ENCODE measurements around the gene HDGFL1. TPM values are rescaled to one million over a fixed set of nuclear protein-coding genes. Genes with fewer than 3 reads are reported as not detected.

The HDGFL1 gene
- total RNA-seq, 2 donors from 2014 or later, result not detected

- Histone ChIP-seq H3K4me1 (peaks cover 0 to 23% of the 10 kb centered on the region in 2 donors), H3K4me3 (no peak overlapping the region), H3K9me3 (no peaks in the 10 kb centered on the region), H3K27ac (no peak overlapping the region), H3K27me3 (no peaks in the 10 kb centered on the region), H3K36me3 (no peaks in the 10 kb centered on the region)
- DNase-seq (ENCODE audit: low spot score), result no peak
- TF ChIP-seq, protein P1, sequence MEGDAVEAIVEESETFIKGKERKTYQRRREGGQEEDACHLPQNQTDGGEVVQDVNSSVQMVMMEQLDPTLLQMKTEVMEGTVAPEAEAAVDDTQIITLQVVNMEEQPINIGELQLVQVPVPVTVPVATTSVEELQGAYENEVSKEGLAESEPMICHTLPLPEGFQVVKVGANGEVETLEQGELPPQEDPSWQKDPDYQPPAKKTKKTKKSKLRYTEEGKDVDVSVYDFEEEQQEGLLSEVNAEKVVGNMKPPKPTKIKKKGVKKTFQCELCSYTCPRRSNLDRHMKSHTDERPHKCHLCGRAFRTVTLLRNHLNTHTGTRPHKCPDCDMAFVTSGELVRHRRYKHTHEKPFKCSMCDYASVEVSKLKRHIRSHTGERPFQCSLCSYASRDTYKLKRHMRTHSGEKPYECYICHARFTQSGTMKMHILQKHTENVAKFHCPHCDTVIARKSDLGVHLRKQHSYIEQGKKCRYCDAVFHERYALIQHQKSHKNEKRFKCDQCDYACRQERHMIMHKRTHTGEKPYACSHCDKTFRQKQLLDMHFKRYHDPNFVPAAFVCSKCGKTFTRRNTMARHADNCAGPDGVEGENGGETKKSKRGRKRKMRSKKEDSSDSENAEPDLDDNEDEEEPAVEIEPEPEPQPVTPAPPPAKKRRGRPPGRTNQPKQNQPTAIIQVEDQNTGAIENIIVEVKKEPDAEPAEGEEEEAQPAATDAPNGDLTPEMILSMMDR (IDR thresholded peaks at IDR 0.05), result no peak
Measured at GRCh38 chr6:22610127-22610526, 40.8 kb downstream of the HDGFL1 start.

DNA sequence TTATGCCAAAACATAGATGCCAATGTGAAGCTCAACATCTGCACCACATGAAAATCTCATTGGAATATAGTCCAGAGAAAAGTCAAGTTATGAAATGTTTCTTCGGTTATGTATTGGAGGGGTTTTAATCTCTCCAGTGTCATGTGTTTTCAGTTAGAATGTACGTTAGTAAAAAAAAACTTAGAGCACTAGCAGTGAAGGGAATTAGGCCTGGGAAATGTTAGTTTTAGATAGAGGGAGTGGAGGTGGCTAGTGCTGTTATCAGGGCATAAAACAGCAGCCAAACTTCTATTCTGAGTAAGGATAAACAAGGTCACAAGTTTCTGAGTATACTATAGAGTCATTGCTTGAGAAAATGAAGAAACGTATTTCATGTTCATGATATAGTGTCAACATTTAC, 42.9 kb downstream of the HDGFL1 start:
- DNase-seq (ENCODE audit: low spot score), result no peak
- TF ChIP-seq, protein P1 (IDR thresholded peaks at IDR 0.05), result no peak
- Histone ChIP-seq H3K9me3 (peaks cover 0 to 10% of the 10 kb centered on the region in 2 donors), H3K27me3 (no peaks in the 10 kb centered on the region), H3K36me3 (no peaks in the 10 kb centered on the region), H3K4me1 (peaks cover 0 to 23% of the 10 kb centered on the region in 2 donors), H3K4me3 (no peak overlapping the region), H3K27ac (peak overlapping the region in 1 of 2 donors; percentile 39)

DNA sequence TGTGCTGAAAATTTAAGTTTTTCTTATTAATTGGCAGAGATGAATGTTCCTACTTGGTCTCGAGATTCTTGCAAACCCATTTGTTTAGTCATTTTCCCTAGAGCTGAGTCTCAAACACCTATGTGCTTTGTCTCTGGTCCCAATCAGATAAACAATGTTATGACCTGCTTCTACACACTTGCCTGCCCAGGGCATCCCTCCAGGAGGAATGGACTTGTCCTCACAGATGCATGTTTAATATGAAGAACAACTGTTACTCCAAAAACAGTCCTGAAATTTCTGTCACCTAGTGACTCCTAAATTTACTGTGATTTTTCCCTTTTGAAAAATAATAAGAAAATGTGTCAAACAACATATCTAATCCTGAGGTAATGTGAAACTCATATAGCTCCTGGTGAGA, 43.7 kb downstream of the HDGFL1 start:
- H3K36me3 ChIP-seq, result no peaks in the 10 kb centered on the region
- peaks cover 0 to 23% of the 10 kb centered on the region in 2 donors for H3K4me1 ChIP-seq
- DNase-seq (ENCODE audit: low spot score), result no peak
- TF ChIP-seq, protein P1 (IDR thresholded peaks at IDR 0.05), result no peak
- H3K27me3 ChIP-seq, result no peaks in the 10 kb centered on the region
- no peak overlapping the region for H3K4me3 ChIP-seq
- H3K9me3 ChIP-seq, result peaks cover 0 to 18% of the 10 kb centered on the region in 2 donors
- H3K27ac ChIP-seq, result peak overlapping the region in 1 of 2 donors; percentile 52

DNA sequence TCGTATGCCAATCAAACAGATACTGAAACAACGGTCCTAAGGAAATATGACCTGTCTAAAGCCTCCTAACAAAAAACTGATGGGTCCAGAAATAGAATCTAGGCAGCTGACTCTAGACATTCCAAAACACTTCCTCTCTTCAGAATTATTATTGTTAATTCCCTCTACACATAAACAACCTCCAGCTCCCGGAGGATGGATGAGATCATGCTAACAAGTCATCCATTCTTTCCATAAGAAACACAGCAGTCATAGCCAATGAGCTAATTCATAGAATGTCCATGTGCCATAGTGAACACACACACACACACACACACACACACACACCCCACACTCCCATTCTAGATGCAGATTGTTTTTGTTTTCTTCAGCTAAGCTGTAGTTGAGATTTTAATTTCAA, 44.3 kb downstream of the HDGFL1 start:
- DNase-seq (ENCODE audit: low spot score), result no peak
- no peak overlapping the region for H3K4me3 ChIP-seq
- peaks cover 0 to 23% of the 10 kb centered on the region in 2 donors for H3K4me1 ChIP-seq
- no peaks in the 10 kb centered on the region for H3K27me3 ChIP-seq
- TF ChIP-seq, protein P1 (IDR thresholded peaks at IDR 0.05), result no peak
- no peaks in the 10 kb centered on the region for H3K36me3 ChIP-seq
- peak overlapping the region in 1 of 2 donors; percentile 52 for H3K27ac ChIP-seq
- peaks cover 0 to 24% of the 10 kb centered on the region in 2 donors for H3K9me3 ChIP-seq

- H3K27ac ChIP-seq, result no peak overlapping the region
- peaks cover 0 to 30% of the 10 kb centered on the region in 2 donors for H3K9me3 ChIP-seq
- peaks cover 0 to 23% of the 10 kb centered on the region in 2 donors for H3K4me1 ChIP-seq
- DNase-seq (ENCODE audit: low spot score), result no peak
- no peaks in the 10 kb centered on the region for H3K27me3 ChIP-seq
- TF ChIP-seq, protein P1 (IDR thresholded peaks at IDR 0.05), result no peak
- no peaks in the 10 kb centered on the region for H3K36me3 ChIP-seq
- no peak overlapping the region for H3K4me3 ChIP-seq
Measured at GRCh38 chr6:22614547-22614946, 45.2 kb downstream of the HDGFL1 start.

- TF ChIP-seq, protein P1 (IDR thresholded peaks at IDR 0.05), result no peak
Measured at GRCh38 chr6:22621028-22621427, 51.7 kb downstream of the HDGFL1 start.

More at GRCh38 chr6:22621028-22621427, 51.7 kb downstream of the HDGFL1 start:
- Histone ChIP-seq H3K27ac (no peak overlapping the region), H3K27me3 (no peaks in the 10 kb centered on the region), H3K4me1 (no peaks in the 10 kb centered on the region), H3K36me3 (no peaks in the 10 kb centered on the region), H3K4me3 (no peak overlapping the region), H3K9me3 (peaks cover 0 to 33% of the 10 kb centered on the region in 2 donors)
- no peak for DNase-seq (ENCODE audit: low spot score)

Measured in right atrium auricular region (tissue), 2 donors.